Spinal cord (tissue), 10 donors: ENCODE data around the gene CACNB2. TPM values are rescaled to one million over a fixed set of nuclear protein-coding genes. Genes with fewer than 3 reads are reported as not detected.

Experiments
- DNase-seq, 6 donors: peaks; one replicate each; pipeline versions ENCODE4 v3.0.0 to v3.0.0-alpha.2; 2013 to 2015; ENCODE audit warnings: low spot score in 6 of 6, low read depth in 4 of 6
- H3K27ac ChIP-seq: one replicate; pipeline ENCODE4 v1.5.1; 2013; ENCODE audit warnings: low read depth, low read length, control low read depth
- H3K27me3 ChIP-seq: one replicate; pipeline ENCODE4 v1.6.1; 2013; ENCODE audit warnings: low read length; ENCODE audit not compliant: control insufficient read depth, insufficient read depth
- H3K36me3 ChIP-seq: one replicate; pipeline ENCODE4 v1.6.1; 2013; ENCODE audit warnings: low read length; ENCODE audit not compliant: control insufficient read depth, insufficient read depth
- H3K4me1 ChIP-seq: one replicate; pipeline ENCODE4 v1.6.1; 2013; ENCODE audit warnings: low read length; ENCODE audit not compliant: control insufficient read depth, insufficient read depth
- H3K4me3 ChIP-seq: one replicate; pipeline ENCODE4 v1.5.1; 2013; ENCODE audit warnings: low read depth, low read length, control low read depth
- H3K9me3 ChIP-seq: one replicate; pipeline ENCODE4 v1.6.1; 2013; ENCODE audit warnings: low read length; ENCODE audit not compliant: control insufficient read depth, insufficient read depth
- WGBS: methylation state at CpG from one replicate; pipeline ENCODE4 v1.1.5; 2013; ENCODE audit warnings: missing lambda C conversion rate; ENCODE audit not compliant: insufficient coverage; 5-methylcytosine and 5-hydroxymethylcytosine counted together
- polyA plus RNA-seq, 2 donors: library from polyadenylated mRNA; unstranded; fragments of 120-200 nt; gene quantifications; one replicate each; pipeline ENCODE4 v1.2.1, GENCODE V29; 2013; ENCODE audit not compliant: insufficient read length in 2 of 2
- total RNA-seq, 2 donors: library from RNA; depleted of rRNA in 1 of 2; stranded (reverse); fragments of 120-200 nt in 1 of 2; fragments of >200 nt in 1 of 2; gene quantifications; one replicate each; pipeline versions ENCODE4 v1.2.3 to v1.2.4, GENCODE V29; 2013 to 2014
- donor health status: healthy.

Gene CACNB2
- total and polyA plus RNA-seq, 4 donors = 18.4 to 32.7 (median 24.9) TPM

GRCh38 chr10:18460032-18460431 lies 319.8 kb downstream of the CACNB2 start:
- H3K36me3 ChIP-seq = peaks cover 3% of the 10 kb centered on the region
- no peaks in the 10 kb centered on the region for H3K9me3 ChIP-seq
- DNase-seq = no peak
- H3K27me3 ChIP-seq = no peaks in the 10 kb centered on the region
- no peak overlapping the region for H3K27ac ChIP-seq
- no peak overlapping the region for H3K4me3 ChIP-seq
- no peaks in the 10 kb centered on the region for H3K4me1 ChIP-seq
- WGBS = no CpG with 5 or more reads among the region's 2 CpGs

GRCh38 chr10:18463673-18464211 lies 323.5 kb downstream of the CACNB2 start:
- Histone ChIP-seq H3K9me3 (no peaks in the 10 kb centered on the region), H3K4me3 (no peak overlapping the region), H3K36me3 (peaks cover 3% of the 10 kb centered on the region), H3K4me1 (peaks cover 2% of the 10 kb centered on the region), H3K27ac (no peak overlapping the region), H3K27me3 (no peaks in the 10 kb centered on the region)
- WGBS = 100% methylated on average over 4 of the region's 5 CpGs
- no peak for DNase-seq

- Histone ChIP-seq H3K27me3 (no peaks in the 10 kb centered on the region), H3K36me3 (no peaks in the 10 kb centered on the region), H3K4me3 (no peak overlapping the region), H3K9me3 (no peaks in the 10 kb centered on the region), H3K4me1 (peaks cover 4% of the 10 kb centered on the region), H3K27ac (no peak overlapping the region)
- DNase-seq = no peak
- WGBS = no CpG with 5 or more reads among the region's 2 CpGs
Observed at GRCh38 chr10:18469125-18469524, 328.9 kb downstream of the CACNB2 start.

DNA sequence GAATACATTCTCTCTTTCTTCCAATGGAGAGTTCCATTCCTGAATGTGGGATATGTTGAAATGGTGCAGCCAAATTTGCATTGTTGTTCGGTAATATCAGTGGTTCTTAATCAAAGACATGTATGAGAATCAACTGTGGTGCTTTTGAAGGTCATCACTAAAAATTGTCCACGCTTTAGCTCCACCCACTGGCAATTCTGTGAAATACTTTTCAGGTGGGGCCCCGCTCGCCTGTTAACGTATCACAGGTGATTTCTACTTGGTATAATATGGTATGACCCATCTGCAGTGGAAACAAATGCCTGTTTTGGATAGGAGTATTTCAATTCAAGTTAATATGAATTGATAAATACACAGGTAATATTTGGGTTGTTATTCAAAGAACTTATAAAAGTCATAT lies 332.8 kb downstream of the CACNB2 start:
- Histone ChIP-seq H3K9me3 (no peaks in the 10 kb centered on the region), H3K27me3 (no peaks in the 10 kb centered on the region), H3K36me3 (no peaks in the 10 kb centered on the region), H3K4me1 (peaks cover 5% of the 10 kb centered on the region), H3K4me3 (no peak overlapping the region), H3K27ac (no peak overlapping the region)
- no CpG with 5 or more reads among the region's 5 CpGs for WGBS
- DNase-seq = peak in 1 of 6 donors; percentile 41

- H3K36me3 ChIP-seq = no peaks in the 10 kb centered on the region
- peak overlapping the region; percentile 22 for H3K27ac ChIP-seq
- no peak overlapping the region for H3K4me3 ChIP-seq
- DNase-seq = peak in 2 of 6 donors; percentile 30 to 72
- no peaks in the 10 kb centered on the region for H3K9me3 ChIP-seq
- peaks cover 7% of the 10 kb centered on the region for H3K4me1 ChIP-seq
- no peaks in the 10 kb centered on the region for H3K27me3 ChIP-seq
- WGBS = 55% methylated on average over 2 of the region's 12 CpGs
Observed at GRCh38 chr10:18473424-18474117, 333.3 kb downstream of the CACNB2 start.

- no peak overlapping the region for H3K27ac ChIP-seq
- H3K4me3 ChIP-seq = no peak overlapping the region
- no peaks in the 10 kb centered on the region for H3K36me3 ChIP-seq
- no peaks in the 10 kb centered on the region for H3K9me3 ChIP-seq
- peak in 2 of 6 donors; percentile 7 to 27 for DNase-seq
- H3K4me1 ChIP-seq = peaks cover 7% of the 10 kb centered on the region
- no peaks in the 10 kb centered on the region for H3K27me3 ChIP-seq
- 54% methylated on average over 8 of the region's 8 CpGs for WGBS
Observed at GRCh38 chr10:18474118-18474455, 333.9 kb downstream of the CACNB2 start.

- 76% methylated on average over 5 of the region's 7 CpGs for WGBS
- Histone ChIP-seq H3K27me3 (no peaks in the 10 kb centered on the region), H3K4me3 (no peak overlapping the region), H3K27ac (no peak overlapping the region), H3K4me1 (peaks cover 7% of the 10 kb centered on the region), H3K9me3 (no peaks in the 10 kb centered on the region), H3K36me3 (no peaks in the 10 kb centered on the region)
- no peak for DNase-seq
Observed at GRCh38 chr10:18476076-18476647, 335.9 kb downstream of the CACNB2 start.

- no peak for DNase-seq
- no peaks in the 10 kb centered on the region for H3K27me3 ChIP-seq
- no peak overlapping the region for H3K4me3 ChIP-seq
- no peaks in the 10 kb centered on the region for H3K9me3 ChIP-seq
- H3K27ac ChIP-seq = no peak overlapping the region
- peaks cover 7% of the 10 kb centered on the region for H3K4me1 ChIP-seq
- no peaks in the 10 kb centered on the region for H3K36me3 ChIP-seq
- no CpG with 5 or more reads among the region's 3 CpGs for WGBS
Observed at GRCh38 chr10:18478354-18478753, 338.1 kb downstream of the CACNB2 start.

GRCh38 chr10:18479502-18479901 lies 339.3 kb downstream of the CACNB2 start:
- Histone ChIP-seq H3K9me3 (no peaks in the 10 kb centered on the region), H3K4me3 (no peak overlapping the region), H3K4me1 (peaks cover 4% of the 10 kb centered on the region), H3K27me3 (no peaks in the 10 kb centered on the region), H3K36me3 (no peaks in the 10 kb centered on the region), H3K27ac (no peak overlapping the region)
- DNase-seq = no peak
- WGBS = no CpG with 5 or more reads among the region's 6 CpGs
